ENCODE results near the gene AFF1. TPM values are rescaled to one million over a fixed set of nuclear protein-coding genes. Genes with fewer than 3 reads are reported as not detected.

The AFF1 gene
- total and polyA plus RNA-seq, 2 of the 4 experiments (the other 2 are of a cell fraction), result 7.0 to 9.6 TPM

DNA sequence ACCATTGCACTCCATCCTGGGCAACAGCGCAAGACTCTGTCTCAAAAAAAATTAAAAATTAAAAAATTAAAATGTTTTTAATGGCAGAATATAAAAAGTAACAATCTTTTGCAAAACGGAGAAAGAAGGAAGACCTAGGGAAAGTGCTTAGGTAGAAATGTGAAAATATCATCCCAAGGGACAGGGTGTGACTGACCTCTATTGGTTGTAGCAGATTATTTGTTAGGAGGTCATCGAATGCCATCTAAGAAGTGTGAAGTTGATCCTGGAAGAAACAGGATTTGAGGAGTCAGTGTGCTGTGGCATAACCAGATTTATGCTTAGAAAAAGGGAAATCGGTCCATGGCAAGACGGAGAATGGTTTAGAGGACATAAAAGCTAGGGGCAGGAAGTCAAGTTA lies 24.4 kb upstream of the AFF1 start:
- WGBS, 2 experiments (ENCODE audit: extremely low coverage in 2 of 2, insufficient read length in 1 of 2), result 90% methylated on average over 4 of the region's 5 CpGs; no CpG with 5 or more reads in 1 of the 2 experiments
- Histone ChIP-seq H4K91ac (ENCODE audit: insufficient read depth, low read depth, low read length) (no peak overlapping the region), H3K56ac (ENCODE audit: extremely low read depth, insufficient read depth, low read length) (no peak overlapping the region), H3K27me3 (ENCODE audit: control insufficient read depth, insufficient read depth, low read length) (no peaks in the 10 kb centered on the region), H4K5ac (ENCODE audit: low read depth, low read length) (no peak overlapping the region), H2BK120ac (ENCODE audit: low read depth, low read length) (no peak overlapping the region), H3K36me3 (ENCODE audit: control insufficient read depth, insufficient read depth, low read length) (no peaks in the 10 kb centered on the region), H2BK15ac (ENCODE audit: low read depth, low read length) (no peak overlapping the region), H2AK9ac (replicated peaks; ENCODE audit: low read depth, low read length, poor library complexity) (no peak overlapping the region), H3K79me1 (ENCODE audit: low read depth in 1 of 2, low read length in 2 of 2) (no peaks in the 10 kb centered on the region), H2AFZ (replicated peaks; ENCODE audit: low read length, poor library complexity) (no peak overlapping the region), H2BK5ac (ENCODE audit: low read depth, low read length, poor library complexity, severe bottlenecking) (no peak overlapping the region), H3K4me3 (ENCODE audit: insufficient read depth, low read depth, low read length) (no peak overlapping the region), H3K4me1 (ENCODE audit: control insufficient read depth, insufficient read depth, low read length) (peaks cover 5% of the 10 kb centered on the region), H3K27ac (ENCODE audit: insufficient read depth, low read length) (no peak overlapping the region), H2BK20ac (ENCODE audit: low read depth, low read length) (no peak overlapping the region), H4K8ac (ENCODE audit: low read depth in 2 of 2, low read length in 2 of 2) (no peak overlapping the region), H3K23ac (ENCODE audit: low read depth, low read length) (no peak overlapping the region), H3K4me2 (ENCODE audit: low read depth, low read length) (no peak overlapping the region), H3K18ac (ENCODE audit: low read depth, low read length) (no peak overlapping the region), H3K9me3 (ENCODE audit: control insufficient read depth, insufficient read depth, low read length) (no peaks in the 10 kb centered on the region), H3K9me1 (ENCODE audit: insufficient read depth, low read length) (no peaks in the 10 kb centered on the region), H3K14ac (replicated peaks; ENCODE audit: low read depth, low read length) (no peak overlapping the region), H2AK5ac (ENCODE audit: low read depth, low read length) (no peak overlapping the region), H3K9ac (ENCODE audit: low read depth, low read length) (no peak overlapping the region), H4K20me1 (ENCODE audit: insufficient read depth, low read length) (no peaks in the 10 kb centered on the region), H3K4ac (ENCODE audit: low read depth, low read length) (no peak overlapping the region)
- in situ Hi-C loops (cut with MboI; ENCODE audit: low sequenced_read_pairs) (loop anchor here (25.0 kb wide), 1 partner anchor 552 kb away; no protein-coding TSS in a partner anchor), dilution Hi-C loops (cut with HindIII; ENCODE audit: low sequenced_read_pairs, unreplicated experiment) (no loop called here), intact Hi-C loops (cut with micrococcal nuclease) (no loop called here)
- ChIA-PET POLR2A (ENCODE audit: unreplicated experiment) (no interaction called here), CTCF (interaction anchor here (1.0 to 1.8 kb wide), 2 partner anchors 11 to 12 kb away, joined by 3 to 6 read pairs; no protein-coding TSS in a partner anchor)
- DNase-seq (no peak), ATAC-seq (ENCODE audit: low read depth) (no peak)
- no peak for TF ChIP-seq RAD21 (IDR thresholded peaks at IDR 0.05; ENCODE audit: low read length)
- no peak for TF ChIP-seq FOS (IDR thresholded peaks at IDR 0.05; ENCODE audit: low read depth, low read length)
- TF ChIP-seq MAFK (IDR thresholded peaks at IDR 0.05; ENCODE audit: low read depth, low read length), result no peak
- TF ChIP-seq, protein P1, sequence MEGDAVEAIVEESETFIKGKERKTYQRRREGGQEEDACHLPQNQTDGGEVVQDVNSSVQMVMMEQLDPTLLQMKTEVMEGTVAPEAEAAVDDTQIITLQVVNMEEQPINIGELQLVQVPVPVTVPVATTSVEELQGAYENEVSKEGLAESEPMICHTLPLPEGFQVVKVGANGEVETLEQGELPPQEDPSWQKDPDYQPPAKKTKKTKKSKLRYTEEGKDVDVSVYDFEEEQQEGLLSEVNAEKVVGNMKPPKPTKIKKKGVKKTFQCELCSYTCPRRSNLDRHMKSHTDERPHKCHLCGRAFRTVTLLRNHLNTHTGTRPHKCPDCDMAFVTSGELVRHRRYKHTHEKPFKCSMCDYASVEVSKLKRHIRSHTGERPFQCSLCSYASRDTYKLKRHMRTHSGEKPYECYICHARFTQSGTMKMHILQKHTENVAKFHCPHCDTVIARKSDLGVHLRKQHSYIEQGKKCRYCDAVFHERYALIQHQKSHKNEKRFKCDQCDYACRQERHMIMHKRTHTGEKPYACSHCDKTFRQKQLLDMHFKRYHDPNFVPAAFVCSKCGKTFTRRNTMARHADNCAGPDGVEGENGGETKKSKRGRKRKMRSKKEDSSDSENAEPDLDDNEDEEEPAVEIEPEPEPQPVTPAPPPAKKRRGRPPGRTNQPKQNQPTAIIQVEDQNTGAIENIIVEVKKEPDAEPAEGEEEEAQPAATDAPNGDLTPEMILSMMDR (conservative IDR thresholded peaks at IDR 0.05; ENCODE audit: low read depth, low read length), result no peak
- no peak for TF ChIP-seq SMC3 (IDR thresholded peaks at IDR 0.05; ENCODE audit: low read depth, low read length)
- TF ChIP-seq RFX5 (IDR thresholded peaks at IDR 0.05; ENCODE audit: low read depth, low read length), result no peak
- TF ChIP-seq CEBPB (IDR thresholded peaks at IDR 0.05; ENCODE audit: low read depth, low read length), result no peak
- TF ChIP-seq MAZ (IDR thresholded peaks at IDR 0.05; ENCODE audit: borderline replicate concordance, low read depth, low read length), result no peak
- no peak for TF ChIP-seq USF2 (IDR thresholded peaks at IDR 0.05; ENCODE audit: low read depth, low read length)
- no peak for TF ChIP-seq BHLHE40 (IDR thresholded peaks at IDR 0.05; ENCODE audit: low read depth, low read length)
- no peak for TF ChIP-seq NFE2L2 (IDR thresholded peaks at IDR 0.05; ENCODE audit: low read depth, low read length)
- no peak for TF ChIP-seq CHD1 (IDR thresholded peaks at IDR 0.05; ENCODE audit: low read depth, low read length)
- TF ChIP-seq ELK1 (IDR thresholded peaks at IDR 0.05; ENCODE audit: borderline replicate concordance, low read depth, low read length), result no peak
- TF ChIP-seq POLR2A (IDR thresholded peaks at IDR 0.05; ENCODE audit: low read depth, low read length), result no peak
- TF ChIP-seq RCOR1 (IDR thresholded peaks at IDR 0.05; ENCODE audit: insufficient replicate concordance, low read length), result no peak
- TF ChIP-seq MXI1 (IDR thresholded peaks at IDR 0.05; ENCODE audit: borderline replicate concordance, low read depth, low read length), result no peak
- no TSS peak for BruUV-seq (replicated peaks)

All from IMR-90 (cell line).